AG04450 (cell line): ENCODE data around the gene RAB3GAP1. TPM values are rescaled to one million over a fixed set of nuclear protein-coding genes. Genes with fewer than 3 reads are reported as not detected.

Experiments
- CTCF ChIA-PET: fragments of 300-600, 350-600 bp; formaldehyde crosslinking; extraction: SDS; loops from one replicate; lab custom pipeline; 2022; ENCODE audit warnings: antibody characterized with exemption, inconsistent platforms; lab: Charles Lee
- POLR2A ChIA-PET: fragments of 350-600 bp; formaldehyde crosslinking; extraction: SDS; loops from one replicate; lab custom pipeline; 2021; ENCODE audit warnings: antibody characterized with exemption, inconsistent platforms; lab: Yijun Ruan, JAX
- DNase-seq: peaks from one replicate; pipeline ENCODE4 v3.0.0-alpha.2; 2011; ENCODE audit warnings: low read depth, low spot score
- H3K27ac ChIP-seq: one replicate; pipeline ENCODE4 v1.5.1; 2012; ENCODE audit warnings: low read depth, low read length, control low read depth
- H3K27me3 ChIP-seq: one replicate; pipeline ENCODE4 v1.6.0; 2012; ENCODE audit warnings: low read length; ENCODE audit not compliant: control insufficient read depth, insufficient read depth
- H3K4me3 ChIP-seq: 2 replicates; pipeline ENCODE4 v1.5.1; 2011; ENCODE audit warnings: mild to moderate bottlenecking, low read depth, low read length, control low read depth
- H3K9me3 ChIP-seq: 2 replicates; pipeline ENCODE4 v1.5.1; 2012; ENCODE audit warnings: low read length; ENCODE audit not compliant: control insufficient read depth, insufficient read depth
- CTCF ChIP-seq: IDR thresholded peaks from 2 replicates; pipeline ENCODE4 v1.5.1; 2011; ENCODE audit warnings: low read depth, low read length, control low read depth, inconsistent platforms
- polyA plus RNA-seq: library from polyadenylated mRNA; depleted of rRNA; stranded (reverse); fragments of >200 nt; gene quantifications from 2 replicates; pipeline ENCODE4 v1.2.3, GENCODE V29; 2011

Gene RAB3GAP1
- polyA plus RNA-seq, 1 experiment, result 47.5 TPM

- H3K27ac ChIP-seq, result no peak overlapping the region
- ChIA-PET CTCF (interaction anchor here (0.6 kb wide), 1 partner anchor 150 kb away, joined by 8 read pairs; no protein-coding TSS in a partner anchor), POLR2A (no interaction called here)
- DNase-seq, result no peak
- no peak overlapping the region for H3K4me3 ChIP-seq
- H3K9me3 ChIP-seq, result no peaks in the 10 kb centered on the region
- H3K27me3 ChIP-seq, result no peaks in the 10 kb centered on the region
- TF ChIP-seq CTCF, result no peak
Observed at GRCh38 chr2:135154962-135155361, 102.9 kb downstream of the RAB3GAP1 start.

- POLR2A ChIA-PET, result no interaction called here
- H3K9me3 ChIP-seq, result no peaks in the 10 kb centered on the region
- DNase-seq, result no peak
- no peak overlapping the region for H3K4me3 ChIP-seq
- CTCF ChIA-PET, result interaction anchor here (1.5 kb wide), 1 partner anchor 153 kb away, joined by 6 read pairs; no protein-coding TSS in a partner anchor
- TF ChIP-seq CTCF, result no peak
- no peak overlapping the region for H3K27ac ChIP-seq
- no peaks in the 10 kb centered on the region for H3K27me3 ChIP-seq
Observed at GRCh38 chr2:135157856-135158255, 105.8 kb downstream of the RAB3GAP1 start.

- Histone ChIP-seq H3K4me3 (no peak overlapping the region), H3K27ac (no peak overlapping the region), H3K27me3 (no peaks in the 10 kb centered on the region), H3K9me3 (no peaks in the 10 kb centered on the region)
- no peak for TF ChIP-seq CTCF
- no peak for DNase-seq
- ChIA-PET CTCF (interaction anchor here (0.6 kb wide), 1 partner anchor 552 kb away, joined by 3 read pairs; no protein-coding TSS in a partner anchor), POLR2A (no interaction called here)
Observed at GRCh38 chr2:135159191-135159590, 107.1 kb downstream of the RAB3GAP1 start.

- no peaks in the 10 kb centered on the region for H3K27me3 ChIP-seq
Observed at GRCh38 chr2:135162377-135162776, 110.3 kb downstream of the RAB3GAP1 start.

GRCh38 chr2:135162786-135163185 is 110.7 kb downstream of the RAB3GAP1 start:
- no peak overlapping the region for H3K27ac ChIP-seq
- ChIA-PET CTCF (interaction anchor here (1.0 to 3.8 kb wide), 2 partner anchors 10 to 158 kb away, joined by 3 to 18 read pairs; no protein-coding TSS in a partner anchor), POLR2A (no interaction called here)
- TF ChIP-seq CTCF, result no peak
- H3K4me3 ChIP-seq, result no peak overlapping the region
- H3K9me3 ChIP-seq, result no peaks in the 10 kb centered on the region
- no peak for DNase-seq
- no peaks in the 10 kb centered on the region for H3K27me3 ChIP-seq

More at GRCh38 chr2:135162377-135162776, 110.3 kb downstream of the RAB3GAP1 start:
- TF ChIP-seq CTCF, result no peak
- H3K27ac ChIP-seq, result no peak overlapping the region
- POLR2A ChIA-PET, result no interaction called here
- no peak for DNase-seq
- CTCF ChIA-PET, result no interaction called here
- H3K9me3 ChIP-seq, result no peaks in the 10 kb centered on the region
- H3K4me3 ChIP-seq, result no peak overlapping the region
